CD14-positive monocyte (primary cell): ENCODE data around the gene USP47. TPM values are rescaled to one million over a fixed set of nuclear protein-coding genes. Genes with fewer than 3 reads are reported as not detected.

Experiments used
- DNase-seq, 3 donors: peaks; one replicate each; pipeline ENCODE4 v3.0.0-alpha.2; 2011 to 2022
- H2AFZ ChIP-seq: 2 replicates; pipeline ENCODE4 v1.6.0; 2012; ENCODE audit warnings: mild to moderate bottlenecking, low read depth, low read length, inconsistent platforms; ENCODE audit not compliant: insufficient read depth, poor library complexity, severe bottlenecking
- H3K27ac ChIP-seq, 2 donors: 1 replicate in 1 of 2; 2 replicates in 1 of 2; pipeline ENCODE4 v1.5.1; 2012 to 2013; ENCODE audit warnings: low read length in 2 of 2, control low read depth in 1 of 2, inconsistent platforms in 1 of 2, low read depth in 1 of 2, mild to moderate bottlenecking in 1 of 2
- H3K27me3 ChIP-seq, 2 donors: one replicate each; pipeline versions ENCODE4 v1.6.0 to v1.6.1; 2011 to 2013; ENCODE audit warnings: low read length in 2 of 2; ENCODE audit not compliant: control insufficient read depth in 2 of 2, insufficient read depth in 2 of 2
- H3K36me3 ChIP-seq, 2 donors: replicated peaks in 1 of 2; 1 replicate in 1 of 2; 2 replicates in 1 of 2; pipeline versions ENCODE4 v1.5.1 to v1.6.1; 2012 to 2013; ENCODE audit warnings: low read length in 2 of 2, control low read depth in 1 of 2, inconsistent platforms in 1 of 2, mild to moderate bottlenecking in 1 of 2; ENCODE audit not compliant: insufficient read depth in 2 of 2, control insufficient read depth in 1 of 2
- H3K4me1 ChIP-seq, 2 donors: 1 replicate in 1 of 2; 2 replicates in 1 of 2; pipeline versions ENCODE4 v1.5.1 to v1.6.1; 2012 to 2013; ENCODE audit warnings: low read length in 2 of 2, control low read depth in 1 of 2, inconsistent platforms in 1 of 2, mild to moderate bottlenecking in 1 of 2, moderate library complexity in 1 of 2; ENCODE audit not compliant: insufficient read depth in 2 of 2, control insufficient read depth in 1 of 2
- H3K4me2 ChIP-seq: replicated peaks from 2 replicates; pipeline ENCODE3; 2012; ENCODE audit warnings: low read length, moderate library complexity, mild to moderate bottlenecking; ENCODE audit not compliant: poor library complexity, severe bottlenecking; ENCODE audit errors: extremely low read depth
- H3K4me3 ChIP-seq, 3 experiments: fragments of 200-600 bp in 1 of 3; sonication (generic) in 1 of 3; replicated peaks in 1 of 3; 1 replicate in 2 of 3; 2 replicates in 1 of 3; pipeline ENCODE4 v1.5.1; 2011 to 2013; ENCODE audit warnings: low read length in 3 of 3, mild to moderate bottlenecking in 3 of 3, control low read depth in 2 of 3, low read depth in 2 of 3, inconsistent platforms in 1 of 3, moderate library complexity in 1 of 3
- H3K79me2 ChIP-seq: 2 replicates; pipeline ENCODE4 v1.6.0; 2012; ENCODE audit warnings: mild to moderate bottlenecking, control low read depth, inconsistent platforms, low read length, moderate library complexity; ENCODE audit not compliant: insufficient read depth
- H3K9ac ChIP-seq: 2 replicates; pipeline ENCODE4 v1.6.0; 2017; ENCODE audit warnings: low read length, mild to moderate bottlenecking; ENCODE audit not compliant: insufficient read depth, poor library complexity, severe bottlenecking
- H3K9me3 ChIP-seq, 2 donors: replicated peaks in 1 of 2; 1 replicate in 1 of 2; 2 replicates in 1 of 2; pipeline versions ENCODE4 v1.5.1 to v1.6.1; 2012 to 2013; ENCODE audit warnings: low read length in 2 of 2, control low read depth in 1 of 2; ENCODE audit not compliant: control insufficient read depth in 1 of 2, insufficient read depth in 1 of 2
- H4K20me1 ChIP-seq: 2 replicates; pipeline ENCODE4 v1.6.0; 2012; ENCODE audit warnings: mild to moderate bottlenecking, low read length, control low read depth, moderate library complexity; ENCODE audit not compliant: insufficient read depth
- H3K27ac Mint-ChIP-seq, 7 donors: one replicate each; pipeline ENCODE4 v1.8.0; 2020; ENCODE audit warnings: mild to moderate bottlenecking in 7 of 7, mixed read lengths in 7 of 7, moderate library complexity in 6 of 7, inconsistent platforms in 2 of 7
- H3K27me3 Mint-ChIP-seq, 3 donors: one replicate each; pipeline ENCODE4 v1.8.0; 2021 to 2022; ENCODE audit warnings: low read depth in 3 of 3, mild to moderate bottlenecking in 3 of 3, mixed read lengths in 3 of 3, moderate library complexity in 3 of 3, inconsistent platforms in 1 of 3
- H3K36me3 Mint-ChIP-seq, 2 donors: one replicate each; pipeline ENCODE4 v1.8.0; 2020; ENCODE audit warnings: mixed read lengths in 2 of 2, inconsistent platforms in 1 of 2, mild to moderate bottlenecking in 1 of 2
- H3K4me1 Mint-ChIP-seq: one replicate; pipeline ENCODE4 v1.8.0; 2020; ENCODE audit warnings: mild to moderate bottlenecking, mixed read lengths
- H3K4me3 Mint-ChIP-seq, 2 donors: one replicate each; pipeline ENCODE4 v1.8.0; 2020; ENCODE audit warnings: mild to moderate bottlenecking in 2 of 2, mixed read lengths in 2 of 2, moderate library complexity in 1 of 2
- H3K9me3 Mint-ChIP-seq, 7 donors: one replicate each; pipeline ENCODE4 v1.8.0; 2020 to 2022; ENCODE audit warnings: mixed read lengths in 7 of 7, mild to moderate bottlenecking in 6 of 7, moderate library complexity in 6 of 7, inconsistent platforms in 2 of 7
- CTCF ChIP-seq: fragments of 200-600 bp; IDR thresholded peaks from one replicate; pipeline ENCODE4 v1.8.0; 2022; ENCODE audit warnings: antibody characterized with exemption, mild to moderate bottlenecking
- WGBS: methylation state at CpG from one replicate; pipeline ENCODE4 v1.1.5; 2013; ENCODE audit warnings: missing lambda C conversion rate; ENCODE audit not compliant: insufficient coverage; 5-methylcytosine and 5-hydroxymethylcytosine counted together
- intact Hi-C, 2 donors: fragments of 100-400 bp; cut with micrococcal nuclease; formaldehyde crosslinking; loops; one replicate each; pipeline versions ENCODE4 v1.15.0 to v1.15.1; 2023
- polyA plus RNA-seq, 3 donors: library from polyadenylated mRNA; depleted of rRNA in 1 of 3; unstranded in 2 of 3; stranded (reverse) in 1 of 3; fragments of 300-500 nt in 2 of 3; fragments of >200 nt in 1 of 3; fragmentation: Illumina TruSeq in 2 of 3; gene quantifications; 1 replicate in 2 of 3; 2 replicates in 1 of 3; pipeline ENCODE4 v1.2.3, GENCODE V29; 2012 to 2021

Gene USP47
- polyA plus RNA-seq, 3 donors = 8.1 to 17.5 (median 10.5) TPM

- H3K27ac ChIP-seq = no peak overlapping the region
- no peaks in the 10 kb centered on the region for H3K79me2 ChIP-seq
- H3K27me3 ChIP-seq = peaks cover 0 to 2% of the 10 kb centered on the region in 2 donors
- H3K4me1 ChIP-seq = no peaks in the 10 kb centered on the region
- H4K20me1 ChIP-seq = no peaks in the 10 kb centered on the region
- H3K9me3 Mint-ChIP-seq = peaks cover 0 to 3% (median 0%) of the 10 kb centered on the region in 7 donors
- no peak overlapping the region for H3K4me2 ChIP-seq
- H2AFZ ChIP-seq = no peak overlapping the region
- H3K4me3 ChIP-seq = no peak overlapping the region
- no peaks in the 10 kb centered on the region for H3K36me3 ChIP-seq
- H3K4me3 Mint-ChIP-seq = no peak overlapping the region
- no CpG with 5 or more reads among the region's 8 CpGs for WGBS
- H3K36me3 Mint-ChIP-seq = no peaks in the 10 kb centered on the region
- H3K9me3 ChIP-seq = peaks cover 0 to 3% of the 10 kb centered on the region in 2 donors
- H3K9ac ChIP-seq = no peak overlapping the region
- intact Hi-C loops = no loop called here
- no peak for DNase-seq
- H3K27me3 Mint-ChIP-seq = peaks cover 2 to 18% (median 5%) of the 10 kb centered on the region in 3 donors
- H3K27ac Mint-ChIP-seq = no peak overlapping the region
- no peak for TF ChIP-seq CTCF
- H3K4me1 Mint-ChIP-seq = no peaks in the 10 kb centered on the region
Measured at GRCh38 chr11:11807811-11808782, 33.7 kb upstream of the USP47 start.

- no peak overlapping the region for H2AFZ ChIP-seq
- TF ChIP-seq CTCF = no peak
Measured at GRCh38 chr11:11808992-11809615, 32.7 kb upstream of the USP47 start.

More at GRCh38 chr11:11808992-11809615, 32.7 kb upstream of the USP47 start:
- Histone ChIP-seq H3K4me1 (no peaks in the 10 kb centered on the region), H3K9ac (no peak overlapping the region), H3K27me3 (peaks cover 0 to 2% of the 10 kb centered on the region in 2 donors), H3K36me3 (no peaks in the 10 kb centered on the region), H3K27ac (no peak overlapping the region), H3K79me2 (no peaks in the 10 kb centered on the region), H3K4me2 (no peak overlapping the region), H4K20me1 (no peaks in the 10 kb centered on the region), H3K9me3 (peaks cover 0 to 3% of the 10 kb centered on the region in 2 donors), H3K4me3 (no peak overlapping the region)
- Mint-ChIP-seq H3K4me3 (no peak overlapping the region), H3K27me3 (peaks cover 2 to 18% (median 5%) of the 10 kb centered on the region in 3 donors), H3K36me3 (no peaks in the 10 kb centered on the region), H3K27ac (no peak overlapping the region), H3K9me3 (peaks cover 0 to 3% (median 0%) of the 10 kb centered on the region in 7 donors), H3K4me1 (no peaks in the 10 kb centered on the region)
- 86% methylated on average over 4 of the region's 4 CpGs for WGBS
- intact Hi-C loops = no loop called here
- no peak for DNase-seq
